Esophagus (tissue), 2 donors: ENCODE measurements around the gene PRM3. TPM values are rescaled to one million over a fixed set of nuclear protein-coding genes. Genes with fewer than 3 reads are reported as not detected.
"Not testable (repeated sequence)": the region's sequence is repeated elsewhere in the genome, so short reads cannot be mapped to it uniquely, and the experiment has no call there.

Experiments used
- H3K27ac ChIP-seq, 2 donors: one replicate each; pipeline ENCODE4 v1.5.1; 2013; ENCODE audit warnings: low read depth in 2 of 2, mild to moderate bottlenecking in 2 of 2, inconsistent platforms in 1 of 2, low read length in 1 of 2, moderate library complexity in 1 of 2
- H3K27me3 ChIP-seq, 2 donors: one replicate each; pipeline ENCODE4 v1.6.1; 2013; ENCODE audit warnings: low read length in 2 of 2, control low read depth in 1 of 2, mild to moderate bottlenecking in 1 of 2; ENCODE audit not compliant: insufficient read depth in 2 of 2, control insufficient read depth in 1 of 2
- H3K36me3 ChIP-seq, 2 donors: one replicate each; pipeline ENCODE4 v1.6.1; 2013; ENCODE audit warnings: low read length in 1 of 2; ENCODE audit not compliant: control insufficient read depth in 2 of 2, insufficient read depth in 2 of 2
- H3K4me1 ChIP-seq, 2 donors: one replicate each; pipeline ENCODE4 v1.6.1; 2013; ENCODE audit warnings: low read length in 1 of 2; ENCODE audit not compliant: control insufficient read depth in 2 of 2, insufficient read depth in 2 of 2
- H3K4me3 ChIP-seq, 2 donors: one replicate each; pipeline ENCODE4 v1.5.1; 2013; ENCODE audit warnings: low read length in 2 of 2, mild to moderate bottlenecking in 2 of 2, low read depth in 1 of 2, moderate library complexity in 1 of 2
- H3K9me3 ChIP-seq, 2 donors: one replicate each; pipeline ENCODE4 v1.6.1; 2013; ENCODE audit warnings: mild to moderate bottlenecking in 2 of 2, low read depth in 1 of 2, low read length in 1 of 2, moderate library complexity in 1 of 2; ENCODE audit not compliant: control insufficient read depth in 2 of 2, insufficient read depth in 1 of 2
- whole genome bisulfite sequencing, 2 donors: extraction: QIAGEN DNeasy Blood & Tissue Kit; methylation state at CpG; one replicate each; pipeline ENCODE4 v1.1.7; 2013; 5-methylcytosine and 5-hydroxymethylcytosine counted together
- polyA plus RNA-seq, 2 donors: library from polyadenylated mRNA; stranded (reverse); fragments of 200-250 nt; gene quantifications; one replicate each; pipeline ENCODE4 v1.2.3, GENCODE V29; 2013
- donor health status: healthy with polysubstance abuse.
- donor health status: Bipolar disorder and iron deficiency.

Gene PRM3
- polyA plus RNA-seq, 2 donors: not detected

- Histone ChIP-seq H3K4me3 (no peak overlapping the region), H3K27ac (no peak overlapping the region), H3K4me1 (peaks cover 0 to 2% of the 10 kb centered on the region in 2 donors), H3K9me3 (no peaks in the 10 kb centered on the region), H3K27me3 (no peaks in the 10 kb centered on the region), H3K36me3 (no peaks in the 10 kb centered on the region)
- WGBS, 2 donors: 90 to 92% methylated on average over 8 of the region's 8 CpGs
Observed at GRCh38 chr16:11306381-11306780, 33.0 kb upstream of the PRM3 start.

DNA sequence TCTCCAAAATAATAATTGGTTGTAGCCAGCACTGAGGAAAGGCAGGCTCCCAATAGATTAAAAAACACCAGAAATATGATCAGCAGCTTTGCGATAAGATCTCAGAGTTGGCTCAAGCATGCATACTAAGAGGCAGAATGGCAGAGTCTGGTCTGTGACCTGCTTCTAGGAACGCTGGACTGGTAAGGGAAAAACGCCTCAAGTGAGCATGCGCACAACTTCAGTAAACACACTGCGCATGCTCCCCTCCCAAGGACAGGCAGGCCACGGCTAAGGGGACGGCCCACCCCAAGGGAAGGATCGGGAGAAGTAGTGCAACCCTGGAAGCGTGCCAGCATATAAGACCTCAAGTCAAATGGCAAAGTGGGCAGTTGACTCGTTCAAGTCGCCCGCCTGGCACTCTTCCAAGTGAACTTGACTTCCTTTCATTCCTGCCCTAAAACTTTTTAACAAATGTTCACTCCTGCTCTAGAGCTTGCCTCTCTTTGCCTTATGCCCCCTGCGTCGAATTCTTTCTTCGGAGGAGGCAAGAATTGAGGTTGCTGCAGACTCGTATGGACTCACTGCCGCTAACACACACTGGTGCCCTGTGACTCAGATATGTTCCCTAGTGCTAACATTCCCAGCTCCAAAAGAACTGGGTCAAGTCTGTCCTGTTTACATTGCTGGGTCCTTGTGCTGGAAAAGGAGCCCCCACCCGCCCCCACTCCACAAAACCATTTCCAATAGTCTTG lies 30.1 kb upstream of the PRM3 start:
- Histone ChIP-seq H3K36me3 (no peaks in the 10 kb centered on the region), H3K27ac (no peak overlapping the region), H3K4me1 (peaks cover 0 to 2% of the 10 kb centered on the region in 2 donors), H3K9me3 (no peaks in the 10 kb centered on the region), H3K4me3 (no peak overlapping the region), H3K27me3 (no peaks in the 10 kb centered on the region)
- WGBS, 2 donors: 61 to 69% methylated on average over 18 of the region's 18 CpGs

GRCh38 chr16:11302977-11303376 lies 29.5 kb upstream of the PRM3 start:
- no peaks in the 10 kb centered on the region for H3K27me3 ChIP-seq
- WGBS, 2 donors: 62 to 70% methylated on average over 4 of the region's 4 CpGs
- H3K4me3 ChIP-seq: no peak overlapping the region
- H3K36me3 ChIP-seq: no peaks in the 10 kb centered on the region
- no peak overlapping the region for H3K27ac ChIP-seq
- H3K9me3 ChIP-seq: no peaks in the 10 kb centered on the region
- peaks cover 0 to 2% of the 10 kb centered on the region in 2 donors for H3K4me1 ChIP-seq

DNA sequence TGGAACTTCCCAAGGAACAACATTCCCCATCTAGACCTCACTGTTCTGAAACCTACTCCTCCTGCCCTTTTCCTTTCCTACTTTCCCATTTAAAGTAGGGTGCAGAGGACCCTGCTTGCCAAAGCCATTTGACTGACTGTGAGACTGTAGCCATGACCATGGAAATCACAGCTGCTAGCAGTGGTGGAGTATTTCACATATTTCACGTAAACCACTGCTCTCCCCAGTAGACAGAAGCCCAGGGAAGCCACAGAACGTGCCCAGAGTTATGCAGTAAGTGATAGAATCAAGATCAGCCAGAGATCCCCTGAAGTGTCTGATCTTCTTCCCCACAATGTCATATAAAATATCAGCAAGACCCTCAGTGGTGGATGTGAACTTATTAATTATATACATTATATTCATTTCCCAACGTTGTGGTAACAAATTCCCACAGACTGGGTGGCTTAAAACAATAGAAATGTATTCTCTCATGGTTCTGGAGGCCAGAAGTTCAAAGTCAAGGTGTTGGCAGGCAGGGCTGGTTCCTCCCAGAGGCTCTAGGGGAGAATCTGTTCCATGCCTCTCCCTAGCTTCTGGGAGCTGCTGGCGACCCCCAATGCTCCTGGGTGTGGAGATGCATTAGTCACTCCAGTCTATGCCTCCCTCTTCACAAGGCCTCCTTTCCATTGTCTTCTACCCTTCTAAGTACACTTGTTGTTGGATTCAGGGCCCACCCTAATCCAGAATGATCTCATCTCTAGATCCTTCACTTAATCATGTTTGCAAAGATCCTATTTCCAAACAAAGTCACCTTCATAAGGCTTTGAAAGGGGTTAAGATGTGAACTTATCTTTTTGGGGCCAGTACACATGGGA lies 28.4 kb upstream of the PRM3 start:
- Histone ChIP-seq H3K36me3 (no peaks in the 10 kb centered on the region), H3K4me3 (no peak overlapping the region), H3K9me3 (no peaks in the 10 kb centered on the region), H3K4me1 (peaks cover 0 to 5% of the 10 kb centered on the region in 2 donors), H3K27me3 (no peaks in the 10 kb centered on the region), H3K27ac (no peak overlapping the region)
- WGBS, 2 donors: 64 to 65% methylated on average over 4 of the region's 4 CpGs

- WGBS, 2 donors: 85 to 87% methylated on average over 7 of the region's 7 CpGs
- Histone ChIP-seq H3K27ac (no peak overlapping the region), H3K9me3 (no peaks in the 10 kb centered on the region), H3K4me3 (no peak overlapping the region), H3K36me3 (no peaks in the 10 kb centered on the region), H3K4me1 (peaks cover 0 to 5% of the 10 kb centered on the region in 2 donors), H3K27me3 (no peaks in the 10 kb centered on the region)
Observed at GRCh38 chr16:11300560-11300892, 27.1 kb upstream of the PRM3 start.

DNA sequence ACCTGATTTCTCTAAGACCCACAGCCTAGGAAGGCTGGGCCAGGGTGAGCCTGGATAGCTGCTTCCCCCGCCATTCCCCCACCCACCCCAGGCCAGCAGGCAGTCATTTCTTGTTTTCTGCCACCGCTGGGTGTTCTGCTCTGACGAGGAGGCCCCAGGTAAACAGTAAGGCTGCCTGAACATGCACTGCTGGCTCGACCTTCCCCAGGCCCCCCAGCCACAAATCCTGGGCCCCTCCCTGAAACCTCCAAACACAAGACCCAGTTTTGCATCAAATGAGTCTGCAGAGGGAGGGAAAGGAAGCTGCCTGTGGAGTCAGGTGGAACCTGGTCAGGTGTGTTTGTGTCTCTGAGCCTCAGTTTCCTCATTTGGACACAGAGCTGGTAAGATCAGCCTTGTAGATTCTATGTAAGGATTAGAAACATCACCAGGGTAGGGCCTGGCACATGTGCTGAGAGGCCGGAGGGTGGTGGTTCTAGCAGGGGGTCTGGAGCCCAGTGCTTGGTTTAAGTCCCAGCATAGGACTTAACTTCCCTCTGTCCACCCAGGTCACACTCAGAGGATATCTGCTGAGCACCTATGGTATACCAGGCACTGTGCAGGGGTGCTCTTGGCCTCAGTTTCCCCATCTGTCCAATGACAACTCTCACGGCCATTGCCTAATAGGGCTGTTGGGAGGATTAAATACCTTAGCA lies 26.6 kb upstream of the PRM3 start:
- Histone ChIP-seq H3K4me1 (peaks cover 0 to 5% of the 10 kb centered on the region in 2 donors), H3K27me3 (no peaks in the 10 kb centered on the region), H3K27ac (no peak overlapping the region), H3K36me3 (no peaks in the 10 kb centered on the region), H3K4me3 (no peak overlapping the region), H3K9me3 (no peaks in the 10 kb centered on the region)
- WGBS, 2 donors: 71 to 77% methylated on average over 6 of the region's 6 CpGs

GRCh38 chr16:11298950-11299547 lies 25.6 kb upstream of the PRM3 start:
- not testable (repeated sequence) for H3K36me3 ChIP-seq, H3K27me3 ChIP-seq, H3K4me3 ChIP-seq, H3K4me1 ChIP-seq, H3K27ac ChIP-seq, H3K9me3 ChIP-seq
- 70 to 73% methylated on average over 13 of the region's 13 CpGs for WGBS, 2 donors

DNA sequence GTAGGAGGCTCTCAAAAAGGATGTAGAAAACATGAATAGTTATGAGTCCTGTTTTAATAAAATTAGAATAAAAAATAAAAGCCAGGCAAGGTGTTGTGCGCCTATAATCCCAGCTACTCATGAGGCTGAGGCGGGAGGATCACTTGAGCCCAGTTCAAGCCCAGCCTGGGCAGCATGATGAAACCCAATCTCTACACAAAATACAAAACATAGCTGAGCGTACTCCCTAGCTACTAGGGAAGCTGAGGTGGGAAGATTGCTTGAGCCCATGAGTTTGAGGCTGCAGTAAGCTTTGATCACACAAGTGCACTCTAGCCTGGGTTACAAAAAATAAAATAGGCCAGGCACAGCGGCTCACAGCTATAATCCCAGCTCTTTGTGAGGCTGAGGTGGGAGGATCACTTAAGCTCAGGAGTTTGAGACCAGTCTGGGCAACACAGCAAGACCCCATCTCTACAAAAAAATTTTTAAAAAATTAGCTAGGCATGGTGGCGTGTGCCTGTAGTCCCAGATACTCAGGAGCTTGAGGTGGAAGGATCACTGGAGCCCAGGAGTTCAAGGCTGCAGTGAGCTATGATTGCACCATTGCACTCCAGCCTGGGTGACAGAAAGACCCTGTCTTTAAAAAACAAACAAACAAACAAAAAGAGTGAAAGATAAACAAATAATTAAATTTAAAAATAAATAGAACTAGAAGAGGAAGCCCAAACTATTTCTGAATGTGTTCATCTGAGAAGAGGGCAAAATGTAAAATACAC lies 24.9 kb upstream of the PRM3 start:
- peaks cover 0 to 3% of the 10 kb centered on the region in 2 donors for H3K4me1 ChIP-seq
- H3K36me3 ChIP-seq: no peaks in the 10 kb centered on the region
- WGBS, 2 donors: 80 to 94% methylated on average over 5 of the region's 5 CpGs
- no peak overlapping the region for H3K27ac ChIP-seq
- no peaks in the 10 kb centered on the region for H3K9me3 ChIP-seq
- no peak overlapping the region for H3K4me3 ChIP-seq
- H3K27me3 ChIP-seq: no peaks in the 10 kb centered on the region
